Measurements from ENCODE around the gene C6orf132. TPM values are rescaled to one million over a fixed set of nuclear protein-coding genes. Genes with fewer than 3 reads are reported as not detected.
A peak's percentile ranks its signal among the peaks of the same experiment; 100 is the strongest.

C6orf132 gene
- total RNA-seq, 1 donor: 4.3 TPM

DNA sequence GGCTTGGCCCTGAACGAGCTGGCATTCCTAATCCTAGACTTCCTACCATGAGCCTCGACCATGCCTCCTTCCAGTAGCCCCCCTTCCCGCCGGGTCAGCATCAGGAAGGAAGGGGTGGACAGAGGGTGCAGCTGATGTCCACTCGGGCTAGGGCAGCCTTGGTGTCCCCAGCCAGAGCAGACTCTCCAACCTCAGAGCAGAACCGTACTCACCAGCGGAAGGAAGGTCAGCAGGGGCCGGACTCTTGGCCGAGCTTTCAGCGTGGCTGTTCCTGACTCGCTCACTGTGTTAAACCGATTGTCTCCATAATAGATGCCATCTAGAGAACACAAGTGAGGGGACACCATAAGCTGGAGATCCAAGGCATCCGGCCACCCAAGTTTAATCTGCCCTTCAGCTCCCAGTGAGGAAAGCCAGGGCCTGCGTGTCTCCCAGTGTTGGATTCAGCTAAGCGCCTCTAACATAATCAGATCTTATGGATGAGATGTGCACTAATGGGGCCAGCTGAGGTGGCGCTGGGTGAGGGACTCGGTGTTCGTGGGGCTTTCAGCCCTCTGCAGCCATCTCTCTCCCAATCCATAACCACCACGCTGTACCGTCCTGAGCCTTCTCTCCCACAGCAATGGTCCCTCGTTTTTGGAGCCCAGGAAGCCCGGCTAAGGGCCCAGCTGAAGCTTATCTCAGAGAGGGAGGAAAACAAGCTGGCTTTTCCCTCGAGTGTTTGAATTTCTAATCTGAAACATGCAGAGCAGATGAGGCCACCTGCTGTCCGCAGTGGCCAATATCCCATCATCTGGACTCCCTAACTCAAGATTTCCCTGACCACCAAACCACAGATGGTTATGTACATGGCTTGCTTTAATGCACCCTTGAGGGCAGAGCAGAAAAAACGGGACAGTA, 13.7 kb downstream of the C6orf132 start:
- H3K4me3 ChIP-seq (ENCODE audit: low read depth, low read length): no peak overlapping the region
- TF ChIP-seq, protein P1, sequence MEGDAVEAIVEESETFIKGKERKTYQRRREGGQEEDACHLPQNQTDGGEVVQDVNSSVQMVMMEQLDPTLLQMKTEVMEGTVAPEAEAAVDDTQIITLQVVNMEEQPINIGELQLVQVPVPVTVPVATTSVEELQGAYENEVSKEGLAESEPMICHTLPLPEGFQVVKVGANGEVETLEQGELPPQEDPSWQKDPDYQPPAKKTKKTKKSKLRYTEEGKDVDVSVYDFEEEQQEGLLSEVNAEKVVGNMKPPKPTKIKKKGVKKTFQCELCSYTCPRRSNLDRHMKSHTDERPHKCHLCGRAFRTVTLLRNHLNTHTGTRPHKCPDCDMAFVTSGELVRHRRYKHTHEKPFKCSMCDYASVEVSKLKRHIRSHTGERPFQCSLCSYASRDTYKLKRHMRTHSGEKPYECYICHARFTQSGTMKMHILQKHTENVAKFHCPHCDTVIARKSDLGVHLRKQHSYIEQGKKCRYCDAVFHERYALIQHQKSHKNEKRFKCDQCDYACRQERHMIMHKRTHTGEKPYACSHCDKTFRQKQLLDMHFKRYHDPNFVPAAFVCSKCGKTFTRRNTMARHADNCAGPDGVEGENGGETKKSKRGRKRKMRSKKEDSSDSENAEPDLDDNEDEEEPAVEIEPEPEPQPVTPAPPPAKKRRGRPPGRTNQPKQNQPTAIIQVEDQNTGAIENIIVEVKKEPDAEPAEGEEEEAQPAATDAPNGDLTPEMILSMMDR (IDR thresholded peaks at IDR 0.05; ENCODE audit: insufficient read depth, low read depth, low read length): no peak
- DNase-seq (ENCODE audit: low read depth): peak; percentile 23

DNA sequence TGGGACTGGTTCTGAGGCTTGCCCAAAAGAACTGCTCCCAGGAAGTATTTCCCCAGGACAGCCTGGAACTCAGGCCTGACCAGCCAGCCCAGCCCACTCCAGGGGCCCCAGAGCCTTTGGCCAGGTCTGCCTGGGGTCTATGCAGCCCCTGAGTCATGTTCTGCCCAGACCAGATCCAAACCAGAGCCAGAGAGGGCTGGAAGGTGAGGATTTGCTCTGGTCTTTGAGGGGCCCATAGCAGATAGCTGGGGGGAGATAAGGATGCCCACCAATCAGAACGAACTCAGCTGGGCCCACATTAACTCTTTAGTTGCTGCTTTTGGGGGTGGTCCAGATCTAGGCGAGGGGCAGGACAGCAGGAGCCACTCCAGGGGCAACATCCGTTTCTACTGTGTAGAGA, 16.8 kb downstream of the C6orf132 start:
- TF ChIP-seq, protein P1 (IDR thresholded peaks at IDR 0.05; ENCODE audit: insufficient read depth, low read depth, low read length): no peak
- H3K4me3 ChIP-seq (ENCODE audit: low read depth, low read length): no peak overlapping the region
- no peak for DNase-seq (ENCODE audit: low read depth)

DNA sequence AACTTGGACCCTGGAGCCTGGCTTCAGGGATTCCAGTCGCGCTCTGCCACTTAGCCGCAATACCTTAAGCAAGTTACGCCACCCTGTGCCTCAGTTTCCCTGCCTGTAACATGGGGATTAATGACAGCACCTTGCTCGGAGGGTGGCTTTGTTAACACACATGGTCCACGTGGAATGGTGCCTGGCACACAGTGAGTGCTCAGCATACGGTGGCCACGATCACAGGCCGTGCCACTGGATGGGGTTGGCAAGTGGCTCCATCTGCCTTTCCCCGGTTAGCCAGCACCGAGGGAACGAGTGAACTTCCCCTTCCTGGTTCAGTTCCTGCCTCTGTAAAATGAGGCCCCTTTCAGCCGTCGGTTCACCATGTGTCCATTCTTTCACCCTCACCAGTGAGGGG, 17.2 kb downstream of the C6orf132 start:
- TF ChIP-seq, protein P1 (IDR thresholded peaks at IDR 0.05; ENCODE audit: insufficient read depth, low read depth, low read length): no peak
- no peak overlapping the region for H3K4me3 ChIP-seq (ENCODE audit: low read depth, low read length)
- no peak for DNase-seq (ENCODE audit: low read depth)

DNA sequence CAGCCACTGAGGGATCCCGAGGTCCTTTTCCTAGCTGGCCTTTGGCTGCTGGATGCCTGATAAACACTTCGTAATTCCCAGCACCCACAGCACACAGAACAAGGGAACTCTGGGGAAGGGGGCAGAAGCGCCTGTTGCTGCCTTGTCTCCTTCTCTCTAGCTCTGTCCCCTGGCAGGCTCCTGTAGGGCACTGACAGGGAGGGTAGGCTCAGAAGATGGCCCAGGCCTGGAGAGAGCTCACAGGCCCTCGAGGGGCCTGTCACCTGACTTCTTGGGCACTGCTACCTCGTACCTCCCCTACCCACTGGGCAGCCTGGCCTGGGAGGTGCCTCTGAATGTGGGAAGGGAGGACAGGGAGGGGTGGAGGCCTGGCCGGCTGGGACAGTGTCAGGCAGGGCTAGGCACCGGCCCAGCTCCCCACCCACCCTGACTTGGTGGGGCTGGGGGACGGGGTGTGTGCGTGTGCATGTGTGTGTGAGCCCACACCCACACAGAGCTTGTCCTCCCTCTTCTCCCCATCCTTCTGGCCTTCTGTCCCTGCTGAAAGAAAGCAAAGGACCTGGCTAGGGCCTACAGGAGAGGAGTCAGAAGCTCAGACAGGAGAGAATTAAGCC, 18.1 kb downstream of the C6orf132 start:
- TF ChIP-seq, protein P1 (IDR thresholded peaks at IDR 0.05; ENCODE audit: insufficient read depth, low read depth, low read length): no peak
- H3K4me3 ChIP-seq (ENCODE audit: low read depth, low read length): no peak overlapping the region
- no peak for DNase-seq (ENCODE audit: low read depth)

DNA sequence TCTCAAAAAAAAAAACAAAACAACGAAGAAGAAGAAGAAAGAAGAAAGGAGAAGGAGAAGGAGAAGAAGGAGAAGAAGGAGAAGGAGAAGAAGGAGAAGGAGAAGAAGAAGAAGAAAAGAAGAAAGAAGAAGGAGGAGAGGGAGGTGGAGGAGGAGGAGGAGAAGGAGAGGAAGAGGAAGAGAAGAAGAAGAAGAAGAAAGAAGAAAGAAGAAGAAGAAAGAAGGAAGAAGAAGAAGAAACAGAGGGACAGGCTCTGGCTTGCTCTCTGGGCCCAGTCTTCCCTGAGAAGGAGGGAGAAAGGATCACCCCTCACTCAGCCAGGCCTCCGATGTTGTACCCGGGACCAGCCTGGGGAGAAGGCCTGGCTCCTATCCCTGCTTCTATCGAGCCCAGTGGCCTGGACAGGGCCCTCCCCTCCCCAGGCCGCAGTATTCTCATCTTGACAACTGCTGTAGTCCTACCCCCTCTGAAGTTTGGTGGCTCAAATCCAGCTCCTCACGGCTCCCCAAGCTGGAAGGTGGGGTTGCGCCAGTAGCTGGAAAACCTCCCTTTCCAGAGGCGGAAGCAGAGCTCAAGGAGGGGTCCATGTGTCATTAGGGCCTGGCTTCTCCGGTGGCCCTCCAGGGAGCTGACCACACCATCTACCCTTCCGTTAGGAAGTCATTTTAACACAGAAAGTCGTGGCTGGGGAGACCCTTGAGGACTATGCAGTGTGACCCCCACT, 18.9 kb downstream of the C6orf132 start:
- no peak for DNase-seq (ENCODE audit: low read depth)
- no peak overlapping the region for H3K4me3 ChIP-seq (ENCODE audit: low read depth, low read length)
- TF ChIP-seq, protein P1 (IDR thresholded peaks at IDR 0.05; ENCODE audit: insufficient read depth, low read depth, low read length): no peak

DNA sequence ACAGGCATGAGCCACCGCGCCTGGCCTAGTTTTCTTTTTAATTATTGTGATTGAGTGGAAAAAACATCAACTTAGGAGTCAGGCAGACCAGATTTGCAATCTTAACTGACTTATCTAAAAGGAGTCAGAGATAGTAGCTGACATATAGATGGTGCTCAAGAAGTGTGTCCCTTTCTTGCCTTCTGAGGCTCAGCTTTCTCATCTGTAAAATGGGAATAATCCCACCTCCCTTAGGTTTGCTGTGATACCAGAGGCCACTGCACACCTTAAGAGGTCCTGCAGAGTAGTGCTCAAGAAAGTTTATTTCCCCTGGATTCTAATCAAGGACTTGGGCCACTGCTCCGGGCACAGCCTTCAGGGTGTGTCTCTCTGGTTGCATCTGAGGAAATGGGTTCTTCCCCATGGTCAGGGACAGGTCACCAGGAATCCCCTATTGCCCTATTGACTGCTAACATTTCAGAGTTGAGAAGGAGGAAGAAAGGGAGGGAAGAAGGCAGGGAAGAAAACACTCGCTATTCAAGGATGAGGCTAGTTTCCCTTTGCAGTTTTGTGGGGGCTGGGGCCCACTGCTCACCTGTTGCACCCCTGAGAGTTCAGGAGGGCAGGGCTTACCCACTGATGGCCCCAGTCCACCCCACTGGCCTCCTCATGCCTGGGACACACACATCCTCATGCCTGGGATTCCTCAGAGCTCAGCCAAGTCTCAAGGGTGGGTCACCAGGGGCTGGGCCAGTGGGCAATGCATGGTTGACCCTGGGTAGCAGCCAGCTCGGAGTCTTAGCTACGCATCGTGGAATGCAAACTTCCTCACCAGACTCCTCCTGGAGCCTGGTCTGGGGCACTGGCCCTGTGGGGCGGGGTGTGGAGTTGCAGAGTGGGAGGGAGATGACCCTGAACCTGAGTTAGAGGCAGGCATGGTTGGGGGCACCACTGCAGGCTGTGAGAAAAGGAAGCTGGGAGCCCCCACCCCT, 21.2 kb downstream of the C6orf132 start:
- TF ChIP-seq, protein P1 (IDR thresholded peaks at IDR 0.05; ENCODE audit: insufficient read depth, low read depth, low read length): no peak

More for the DNA sequence above, 21.2 kb downstream of the C6orf132 start:
- H3K4me3 ChIP-seq (ENCODE audit: low read depth, low read length): no peak overlapping the region
- DNase-seq (ENCODE audit: low read depth): no peak

All from fibroblast of villous mesenchyme (primary cell).